Gastrocnemius medialis (tissue), 4 donors: ENCODE results near the gene XPO4.

Experiments
- POLR2A ChIP-seq, 2 donors: fragments of 450-650 bp; IDR thresholded peaks; one replicate each; pipeline ENCODE4 v1.6.1; 2017; ENCODE audit warnings: antibody characterized with exemption in 2 of 2, mild to moderate bottlenecking in 2 of 2, moderate library complexity in 2 of 2
- TF ChIP-seq, protein P1 (sequence below), 5 experiments: fragments of 450-650 bp in 3 of 5; fragments of 200-600 bp in 2 of 5; sonication (generic) in 2 of 5; IDR thresholded peaks in 4 of 5; conservative IDR thresholded peaks in 1 of 5; 1 replicate in 4 of 5; 2 replicates in 1 of 5; pipeline ENCODE4 v1.5.1; 2016 to 2019; ENCODE audit warnings: antibody characterized with exemption in 5 of 5, mild to moderate bottlenecking in 3 of 5, moderate library complexity in 3 of 5

DNA sequence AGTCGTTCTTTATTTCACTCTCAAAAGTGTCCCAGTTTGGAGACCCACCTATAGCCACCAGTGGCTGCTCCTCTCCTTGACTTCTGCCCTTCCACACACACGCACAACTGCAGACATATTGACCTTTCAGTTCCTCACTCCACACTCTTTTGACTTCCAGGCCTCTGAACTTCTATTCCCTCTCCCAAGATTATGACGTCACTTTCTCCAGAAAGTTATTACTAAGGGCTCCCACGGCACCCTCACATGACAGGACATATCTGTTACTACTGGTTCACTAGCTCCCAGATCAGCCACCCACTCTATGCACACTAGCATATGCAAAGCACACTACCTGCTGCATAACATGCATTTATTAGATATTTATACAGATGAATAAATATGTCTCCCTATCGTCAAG lies 45.9 kb downstream of the XPO4 start:
- TF ChIP-seq POLR2A (IDR thresholded peaks at IDR 0.05), result no peak
- TF ChIP-seq, protein P1, sequence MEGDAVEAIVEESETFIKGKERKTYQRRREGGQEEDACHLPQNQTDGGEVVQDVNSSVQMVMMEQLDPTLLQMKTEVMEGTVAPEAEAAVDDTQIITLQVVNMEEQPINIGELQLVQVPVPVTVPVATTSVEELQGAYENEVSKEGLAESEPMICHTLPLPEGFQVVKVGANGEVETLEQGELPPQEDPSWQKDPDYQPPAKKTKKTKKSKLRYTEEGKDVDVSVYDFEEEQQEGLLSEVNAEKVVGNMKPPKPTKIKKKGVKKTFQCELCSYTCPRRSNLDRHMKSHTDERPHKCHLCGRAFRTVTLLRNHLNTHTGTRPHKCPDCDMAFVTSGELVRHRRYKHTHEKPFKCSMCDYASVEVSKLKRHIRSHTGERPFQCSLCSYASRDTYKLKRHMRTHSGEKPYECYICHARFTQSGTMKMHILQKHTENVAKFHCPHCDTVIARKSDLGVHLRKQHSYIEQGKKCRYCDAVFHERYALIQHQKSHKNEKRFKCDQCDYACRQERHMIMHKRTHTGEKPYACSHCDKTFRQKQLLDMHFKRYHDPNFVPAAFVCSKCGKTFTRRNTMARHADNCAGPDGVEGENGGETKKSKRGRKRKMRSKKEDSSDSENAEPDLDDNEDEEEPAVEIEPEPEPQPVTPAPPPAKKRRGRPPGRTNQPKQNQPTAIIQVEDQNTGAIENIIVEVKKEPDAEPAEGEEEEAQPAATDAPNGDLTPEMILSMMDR (IDR thresholded peaks at IDR 0.05 in 4 of 5, conservative IDR thresholded peaks at IDR 0.05 in 1 of 5), result no peak
